ENCODE data around the gene ZMYND15. TPM values are rescaled to one million over a fixed set of nuclear protein-coding genes. Genes with fewer than 3 reads are reported as not detected.
"Not testable (repeated sequence)": the region's sequence is repeated elsewhere in the genome, so short reads cannot be mapped to it uniquely, and the experiment has no call there.

Gene ZMYND15
- total and polyA plus RNA-seq, 2 experiments from 2014 or later = 0.32 to 1.4 TPM

GRCh38 chr17:4693416-4693815, 46.2 kb upstream of the ZMYND15 start (continued):
- TF ChIP-seq ZNF462 (CRISPR knock-in tag; IDR thresholded peaks at IDR 0.05) = no peak
- TF ChIP-seq EZH2phosphoT487 (IDR thresholded peaks at IDR 0.05; ENCODE audit: unreplicated experiment) = no peak
- no peak for TF ChIP-seq NANOG (IDR thresholded peaks at IDR 0.05; ENCODE audit: borderline replicate concordance)
- TF ChIP-seq CTCF (conservative IDR thresholded peaks at IDR 0.05; ENCODE audit: low read depth in 2 of 2) = no peak
- TF ChIP-seq JUNB (IDR thresholded peaks at IDR 0.05; ENCODE audit: unreplicated experiment) = no peak

- no peak overlapping the region for H3K4me3 Mint-ChIP-seq
- Histone ChIP-seq H3K4me2 (no peak overlapping the region), H3K36me3 (ENCODE audit: insufficient read depth) (peaks cover 13% of the 10 kb centered on the region; the same call in 1 of the 2 replicates), H3K4me1 (ENCODE audit: insufficient read depth) (no peaks in the 10 kb centered on the region), H4K20me1 (replicated peaks; ENCODE audit: insufficient read depth) (peaks cover 75% of the 10 kb centered on the region), H3K9me2 (ENCODE audit: insufficient read depth) (no peaks in the 10 kb centered on the region), H2AFZ (no peak overlapping the region), H3K79me2 (replicated peaks; ENCODE audit: insufficient read depth) (peaks cover 100% of the 10 kb centered on the region), H3K27ac (ENCODE audit: low read depth) (no peak overlapping the region), H3K27me3 (ENCODE audit: insufficient read depth) (no peaks in the 10 kb centered on the region), H3K4me3 (no peak overlapping the region), H3F3A (replicated peaks; ENCODE audit: low read depth) (0 out of 2 replicates have a peak, but pooled peaks cover 7% of the 10 kb centered on the region)
- DNase-seq (ENCODE audit: low spot score) = no peak
- no peak for ATAC-seq
- H3K9me3 Mint-ChIP-seq = no peaks in the 10 kb centered on the region
- TF ChIP-seq POLR2AphosphoS5 (IDR thresholded peaks at IDR 0.05; ENCODE audit: low read depth) = no peak
- H3K4me1 Mint-ChIP-seq = peaks cover under 1% of the 10 kb centered on the region; the same call in 2 of the 3 replicates
- H3K27ac Mint-ChIP-seq = no peak overlapping the region
- peaks cover 4% of the 10 kb centered on the region for H3K27me3 Mint-ChIP-seq (ENCODE audit: insufficient read depth, low read depth, poor library complexity)
- peaks cover 35% of the 10 kb centered on the region for H3K36me3 Mint-ChIP-seq (ENCODE audit: low read depth)
These were observed 43.2 kb upstream of the ZMYND15 start for GRCh38 chr17:4696437-4696805.

- H2AFZ ChIP-seq; DNase-seq (ENCODE audit: low spot score); ATAC-seq; H3K4me3 Mint-ChIP-seq; H3K9me3 Mint-ChIP-seq; H3K27me3 Mint-ChIP-seq (ENCODE audit: insufficient read depth, low read depth, poor library complexity); H3K27me3 ChIP-seq (ENCODE audit: insufficient read depth); H3K4me3 ChIP-seq; H3F3A ChIP-seq (replicated peaks; ENCODE audit: low read depth); H3K27ac Mint-ChIP-seq; H3K9me2 ChIP-seq (ENCODE audit: insufficient read depth); H3K4me2 ChIP-seq; H3K27ac ChIP-seq (ENCODE audit: low read depth): not testable (repeated sequence)
- Histone ChIP-seq H3K4me1 (ENCODE audit: insufficient read depth) (peaks cover 13% of the 10 kb centered on the region; the same call in 1 of the 2 replicates), H3K36me3 (ENCODE audit: insufficient read depth) (peaks cover 12% of the 10 kb centered on the region), H4K20me1 (replicated peaks; ENCODE audit: insufficient read depth) (peaks cover 61% of the 10 kb centered on the region), H3K79me2 (replicated peaks; ENCODE audit: insufficient read depth) (peaks cover 94% of the 10 kb centered on the region)
- peaks cover 18% of the 10 kb centered on the region; the same call in 2 of the 3 replicates for H3K4me1 Mint-ChIP-seq
- peaks cover 24% of the 10 kb centered on the region for H3K36me3 Mint-ChIP-seq (ENCODE audit: low read depth)
These were observed 40.1 kb upstream of the ZMYND15 start for GRCh38 chr17:4699401-4700056.

Data from GM23338 (cell line).